ENCODE measurements around the gene ROR2. TPM values are rescaled to one million over a fixed set of nuclear protein-coding genes. Genes with fewer than 3 reads are reported as not detected.
A peak's percentile ranks its signal among the peaks of the same experiment; 100 is the strongest.

The ROR2 gene
- total and polyA plus RNA-seq, 11 donors, result 0.18 to 9.0 (median 0.49) TPM

DNA sequence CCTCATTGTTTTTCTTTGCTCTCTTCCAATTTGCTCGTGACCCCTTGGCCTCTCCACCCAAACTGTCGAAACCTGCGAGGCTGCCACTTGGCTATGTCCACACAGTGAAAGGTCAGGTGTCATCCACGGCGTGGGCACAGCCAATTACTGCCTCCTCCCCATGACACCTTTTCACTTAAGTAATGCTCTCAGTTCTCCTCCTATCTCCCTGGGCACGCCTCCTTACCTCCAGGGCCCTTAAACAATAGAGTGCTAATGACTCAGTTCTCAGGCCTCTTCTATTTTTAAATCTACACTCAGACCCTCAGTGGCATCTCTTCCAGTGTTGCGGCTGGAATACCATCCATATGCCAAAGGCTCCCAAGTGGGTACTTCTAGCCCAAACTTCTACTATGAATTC is 256.8 kb downstream of the ROR2 start:
- intact Hi-C loops (cut with DNase I), result no loop called here
- H3K4me3 ChIP-seq, result no peak overlapping the region
- TF ChIP-seq, protein P1, sequence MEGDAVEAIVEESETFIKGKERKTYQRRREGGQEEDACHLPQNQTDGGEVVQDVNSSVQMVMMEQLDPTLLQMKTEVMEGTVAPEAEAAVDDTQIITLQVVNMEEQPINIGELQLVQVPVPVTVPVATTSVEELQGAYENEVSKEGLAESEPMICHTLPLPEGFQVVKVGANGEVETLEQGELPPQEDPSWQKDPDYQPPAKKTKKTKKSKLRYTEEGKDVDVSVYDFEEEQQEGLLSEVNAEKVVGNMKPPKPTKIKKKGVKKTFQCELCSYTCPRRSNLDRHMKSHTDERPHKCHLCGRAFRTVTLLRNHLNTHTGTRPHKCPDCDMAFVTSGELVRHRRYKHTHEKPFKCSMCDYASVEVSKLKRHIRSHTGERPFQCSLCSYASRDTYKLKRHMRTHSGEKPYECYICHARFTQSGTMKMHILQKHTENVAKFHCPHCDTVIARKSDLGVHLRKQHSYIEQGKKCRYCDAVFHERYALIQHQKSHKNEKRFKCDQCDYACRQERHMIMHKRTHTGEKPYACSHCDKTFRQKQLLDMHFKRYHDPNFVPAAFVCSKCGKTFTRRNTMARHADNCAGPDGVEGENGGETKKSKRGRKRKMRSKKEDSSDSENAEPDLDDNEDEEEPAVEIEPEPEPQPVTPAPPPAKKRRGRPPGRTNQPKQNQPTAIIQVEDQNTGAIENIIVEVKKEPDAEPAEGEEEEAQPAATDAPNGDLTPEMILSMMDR (IDR thresholded peaks at IDR 0.05), result no peak
- TF ChIP-seq POLR2A (IDR thresholded peaks at IDR 0.05), result no peak
- H3K9me3 ChIP-seq, result no peaks in the 10 kb centered on the region
- H3K27me3 ChIP-seq, result no peaks in the 10 kb centered on the region
- no peaks in the 10 kb centered on the region for H3K36me3 ChIP-seq
- ATAC-seq, result peak in 2 of 4 donors; percentile 25 to 59
- H3K27ac ChIP-seq, result no peak overlapping the region
- 63 to 74% (median 70%) methylated on average over 7 of the region's 7 CpGs for WGBS, 4 donors
- no peak for DNase-seq
- peaks cover 0 to 6% (median 0%) of the 10 kb centered on the region in 12 donors for H3K4me1 ChIP-seq

DNA sequence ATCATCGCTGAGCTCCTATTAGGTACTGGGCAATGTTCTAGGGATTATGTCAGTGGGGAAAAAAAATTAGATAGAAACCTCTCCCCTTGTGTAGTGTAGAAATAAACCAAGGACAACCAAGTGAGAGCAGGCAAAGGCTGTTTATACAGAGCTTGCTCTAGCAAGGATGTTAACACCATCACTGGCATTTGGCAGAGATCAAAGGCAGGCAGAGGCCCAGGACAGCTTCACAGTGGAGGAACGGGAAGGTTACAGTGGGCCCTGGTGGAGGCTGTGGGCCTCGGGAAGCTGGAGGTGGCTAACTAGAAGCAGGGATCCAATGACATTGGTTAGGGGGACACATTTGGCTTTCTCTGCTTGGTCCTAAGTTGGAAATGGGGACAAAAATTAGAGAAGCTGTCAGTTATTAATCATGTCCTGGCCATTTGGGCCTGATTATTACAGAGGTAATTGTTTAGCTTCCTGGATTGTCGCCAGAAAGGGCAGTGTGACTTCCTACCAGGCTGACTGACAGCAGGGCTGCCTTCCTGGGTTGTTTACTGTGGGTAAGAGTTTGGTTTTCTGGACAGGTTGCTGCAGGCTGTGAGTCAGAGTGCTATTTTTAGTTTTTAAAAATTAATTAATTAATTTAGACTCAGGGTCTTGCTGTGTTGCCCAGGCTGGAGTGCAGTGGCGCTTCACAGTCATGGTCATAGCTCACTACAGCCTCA is 259.3 kb downstream of the ROR2 start:
- no peaks in the 10 kb centered on the region for H3K9me3 ChIP-seq
- peak overlapping the region in 1 of 12 donors; percentile 35 for H3K27ac ChIP-seq
- intact Hi-C loops (cut with DNase I), result no loop called here
- TF ChIP-seq, protein P1 (IDR thresholded peaks at IDR 0.05), result no peak
- no peak for TF ChIP-seq POLR2A (IDR thresholded peaks at IDR 0.05)
- no peak for DNase-seq
- H3K27me3 ChIP-seq, result no peaks in the 10 kb centered on the region
- 64 to 70% (median 69%) methylated on average over 5 of the region's 5 CpGs for WGBS, 4 donors
- peak in 2 of 4 donors; percentile 67 to 71 for ATAC-seq
- H3K4me3 ChIP-seq, result no peak overlapping the region
- no peaks in the 10 kb centered on the region for H3K36me3 ChIP-seq
- H3K4me1 ChIP-seq, result peaks cover 0 to 6% (median 0%) of the 10 kb centered on the region in 12 donors

DNA sequence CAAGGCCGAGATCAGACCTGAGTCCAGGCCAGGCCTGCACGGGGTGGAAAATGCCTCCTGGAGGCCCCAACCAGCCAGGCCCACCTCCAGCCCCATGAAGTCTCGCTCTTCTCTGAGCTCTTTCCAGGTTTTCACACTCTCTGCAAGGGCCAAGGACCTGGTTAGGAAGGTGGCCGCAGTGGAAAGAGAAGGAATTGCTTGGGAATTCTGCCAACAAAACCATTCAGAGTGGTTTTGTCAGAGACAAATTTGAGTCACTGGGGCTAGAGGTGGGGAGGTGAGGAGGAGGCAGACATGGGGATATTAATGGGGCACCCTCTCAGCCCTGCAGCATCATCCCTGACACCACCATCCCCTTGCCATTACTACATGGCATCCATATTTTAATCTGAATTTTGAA is 261.0 kb downstream of the ROR2 start:
- TF ChIP-seq, protein P1 (IDR thresholded peaks at IDR 0.05), result no peak
- TF ChIP-seq POLR2A (IDR thresholded peaks at IDR 0.05), result no peak
- DNase-seq (no peak), ATAC-seq (no peak)
- Histone ChIP-seq H3K27ac (no peak overlapping the region), H3K36me3 (no peaks in the 10 kb centered on the region), H3K9me3 (no peaks in the 10 kb centered on the region), H3K4me1 (peaks cover 0 to 6% (median 0%) of the 10 kb centered on the region in 12 donors), H3K27me3 (no peaks in the 10 kb centered on the region), H3K4me3 (no peak overlapping the region)
- WGBS, 4 donors, result 85 to 90% (median 87%) methylated on average over 3 to 4 of the region's 4 CpGs
- intact Hi-C loops (cut with DNase I), result loop anchor here in 6 of 10 donors (10.0 kb wide), 4 partner anchors 204 to 774 kb away; partner anchors contain the start of gene NFIL3 (in 1 of the 6)

DNA sequence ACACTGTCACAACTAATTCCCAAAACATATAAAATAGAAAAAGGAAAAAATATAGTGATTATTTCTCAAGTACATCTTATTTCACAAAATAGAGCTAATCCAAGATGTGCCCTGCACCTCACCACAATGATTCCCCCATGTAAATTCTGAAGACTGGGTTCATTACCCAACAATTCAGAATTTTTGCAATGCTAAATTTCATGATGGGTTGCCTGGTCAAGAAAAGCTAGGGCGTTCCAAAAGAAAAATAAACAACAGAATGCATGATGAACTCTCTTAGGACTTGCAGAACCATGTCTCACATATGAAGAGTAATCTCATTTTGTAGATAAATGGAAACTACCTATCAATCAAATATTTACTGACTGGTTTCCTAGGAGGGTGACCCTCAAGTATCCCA is 266.8 kb downstream of the ROR2 start:
- Histone ChIP-seq H3K4me3 (no peak overlapping the region), H3K27me3 (peaks cover 0 to 7% (median 0%) of the 10 kb centered on the region in 9 donors), H3K9me3 (no peaks in the 10 kb centered on the region), H3K27ac (no peak overlapping the region), H3K36me3 (no peaks in the 10 kb centered on the region), H3K4me1 (peaks cover 0 to 7% (median 0%) of the 10 kb centered on the region in 12 donors)
- TF ChIP-seq POLR2A (IDR thresholded peaks at IDR 0.05), result no peak
- TF ChIP-seq, protein P1 (IDR thresholded peaks at IDR 0.05), result no peak
- intact Hi-C loops (cut with DNase I), result loop anchor here in 9 of 10 donors (2.0 to 10.0 kb wide), 10 partner anchors 198 to 771 kb away; partner anchors contain the start of gene NFIL3 (in 2 of the 9)
- no peak for DNase-seq
- ATAC-seq, result no peak
- WGBS, 4 donors, result 71 to 79% (median 75%) methylated on average over 1 of the region's 1 CpG

Data from heart left ventricle (tissue), 16 donors.